HepG2 (cell line): ENCODE data around the gene ADAMTS17. TPM values are rescaled to one million over a fixed set of nuclear protein-coding genes. Genes with fewer than 3 reads are reported as not detected.

Experiments used
- ATAC-seq: fragments of 200-7000 bp; cut with Tn5 transposase; 3 replicates; pipeline ENCODE4 v1.9.1; 2020; ENCODE audit warnings: mild to moderate bottlenecking, moderate library complexity
- BruUV-seq: library from RNA; stranded (reverse); fragments of 400-500 nt; replicated peaks from 2 replicates; lab custom pipeline; 2021; lab: Mats Ljungman, UMichigan
- CTCF ChIA-PET: fragments of 300-600 bp; formaldehyde crosslinking; extraction: SDS; loops from one replicate; lab custom pipeline; 2021; ENCODE audit warnings: low total read pairs, inconsistent platforms, low intra/inter-chr PET ratio; lab: Yijun Ruan, JAX
- POLR2A ChIA-PET: fragments of 350-600 bp; sonication (Branson Sonifier 250); formaldehyde crosslinking; loops from one replicate; lab custom pipeline; 2020; ENCODE audit warnings: antibody characterized with exemption, inconsistent platforms; lab: Yijun Ruan, JAX
- DNase-seq: peaks from one replicate; pipeline ENCODE4 v3.0.0-alpha.2; 2015; ENCODE audit warnings: low spot score
- FAIRE-seq: peaks from 3 replicates; lab custom pipeline; 2011; peaks lifted over from hg19 to GRCh38; lab: Jason Lieb, UNC
- H2AFZ ChIP-seq: one replicate; pipeline ENCODE4 v1.6.1; 2011; ENCODE audit warnings: low read length, inconsistent platforms
- H3K27ac ChIP-seq: fragments of 300-600 bp; 3 replicates; pipeline ENCODE4 v1.8.0; 2011; ENCODE audit warnings: mixed run types, mild to moderate bottlenecking, mixed read lengths, low read length, inconsistent platforms; ENCODE audit not compliant: insufficient read depth; ENCODE audit errors: extremely low read length
- H3K27me3 ChIP-seq, 2 experiments: fragments of 200-600 bp in 1 of 2; 2 replicates in 1 of 2; 3 replicates in 1 of 2; pipeline versions ENCODE4 v1.6.0 to v1.8.0; 2011; ENCODE audit warnings: low read length in 2 of 2, mild to moderate bottlenecking in 2 of 2, moderate library complexity in 2 of 2, inconsistent platforms in 1 of 2; ENCODE audit not compliant: insufficient read depth in 2 of 2, control insufficient read depth in 1 of 2
- H3K36me3 ChIP-seq, 2 experiments: fragments of 200-600 bp in 1 of 2; replicated peaks in 1 of 2; 2 replicates in 1 of 2; 3 replicates in 1 of 2; pipeline versions ENCODE4 v1.5.1 to v1.8.0; 2011; ENCODE audit warnings: low read length in 2 of 2, inconsistent platforms in 1 of 2; ENCODE audit not compliant: insufficient read depth in 2 of 2, control insufficient read depth in 1 of 2
- H3K4me1 ChIP-seq: 2 replicates; pipeline ENCODE4 v1.5.1; 2012; ENCODE audit warnings: low read length, inconsistent platforms; ENCODE audit not compliant: insufficient read depth
- H3K4me2 ChIP-seq: 2 replicates; pipeline ENCODE4 v1.6.0; 2011; ENCODE audit warnings: low read depth, low read length, inconsistent platforms
- H3K4me3 ChIP-seq, 3 experiments: fragments of 200-600 bp in 1 of 3; sonication (generic), shearing (Covaris generic) in 1 of 3; replicated peaks in 1 of 3; 2 replicates each; pipeline ENCODE4 v1.5.1; 2011 to 2016; ENCODE audit warnings: low read length in 3 of 3, inconsistent platforms in 2 of 3, low read depth in 2 of 3, mild to moderate bottlenecking in 2 of 3, control low read depth in 1 of 3, mixed read lengths in 1 of 3; ENCODE audit not compliant: insufficient read depth in 1 of 3
- H3K79me2 ChIP-seq: one replicate; pipeline ENCODE4 v1.6.1; 2011; ENCODE audit warnings: low read length, inconsistent platforms; ENCODE audit not compliant: insufficient read depth
- H3K9ac ChIP-seq: 2 replicates; pipeline ENCODE4 v1.6.0; 2011; ENCODE audit warnings: mild to moderate bottlenecking, low read depth, low read length, inconsistent platforms; ENCODE audit not compliant: insufficient read depth
- H3K9me3 ChIP-seq: 2 replicates; pipeline ENCODE4 v1.5.1; 2012; ENCODE audit warnings: mild to moderate bottlenecking, low read length
- H4K20me1 ChIP-seq: 2 replicates; pipeline ENCODE4 v1.6.0; 2011; ENCODE audit warnings: inconsistent platforms, mild to moderate bottlenecking, low read length, moderate library complexity; ENCODE audit not compliant: insufficient read depth
- GTF3A ChIP-seq: sonication (generic); formaldehyde crosslinking; conservative IDR thresholded peaks from 2 replicates; pipeline ENCODE4 v1.4.0; 2020; ENCODE audit warnings: mild to moderate bottlenecking, missing genetic modification reagents
- MYPOP ChIP-seq: sonication (generic); formaldehyde crosslinking; IDR thresholded peaks from 2 replicates; pipeline ENCODE4 v1.8.1; 2023; ENCODE audit warnings: mild to moderate bottlenecking, moderate library complexity, missing genetic modification reagents
- SCMH1 ChIP-seq: sonication (generic); formaldehyde crosslinking; IDR thresholded peaks from 2 replicates; pipeline ENCODE4 v1.9.0; 2021; ENCODE audit warnings: missing genetic modification reagents, mild to moderate bottlenecking, borderline replicate concordance
- SPEN ChIP-seq: sonication (generic); formaldehyde crosslinking; IDR thresholded peaks from 2 replicates; pipeline ENCODE4 v1.5.1; 2020; ENCODE audit warnings: low read depth, mild to moderate bottlenecking, missing genetic modification reagents
- TBP ChIP-seq: sonication (generic); formaldehyde crosslinking; IDR thresholded peaks from 2 replicates; pipeline ENCODE4 v1.5.0; 2020; ENCODE audit warnings: missing genetic modification reagents
- ZFP1 ChIP-seq: IDR thresholded peaks from 2 replicates; pipeline ENCODE4 v1.6.1; 2016
- ZNF788 ChIP-seq: sonication (generic); formaldehyde crosslinking; IDR thresholded peaks from 2 replicates; pipeline ENCODE4 v1.5.0; 2020; ENCODE audit warnings: mild to moderate bottlenecking, missing genetic modification reagents, borderline replicate concordance
- WGBS: methylation state at CpG from one replicate; pipeline ENCODE4 v1.1.6; 2017; ENCODE audit warnings: low lambda C conversion rate; 5-methylcytosine and 5-hydroxymethylcytosine counted together
- in situ Hi-C: cut with HindIII; loops from 2 replicates; pipeline ENCODE4 v1.10.0; 2017; ENCODE audit warnings: low pct_unique_long_range_greater_than_20kb; ENCODE audit not compliant: extremely low pct_ligation_motif_present
- intact Hi-C: fragments of 100-400 bp; cut with micrococcal nuclease; formaldehyde crosslinking; loops from one replicate; pipeline ENCODE4 v1.10.0; 2022; ENCODE audit not compliant: unreplicated experiment
- polyA plus RNA-seq, 8 experiments: library from polyadenylated mRNA; depleted of rRNA in 3 of 8; stranded (reverse) in 7 of 8; unstranded in 1 of 8; fragments of >200 nt; fragmentation: Illumina TruSeq in 4 of 8; extraction: Trizol in 4 of 8; gene quantifications; 2 replicates each; pipeline versions ENCODE4 v1.2.1 to v1.2.3, GENCODE V29; 2011 to 2016; ENCODE audit warnings: low read depth in 4 of 8, missing spikeins in 1 of 8, mixed read lengths in 1 of 8; ENCODE audit not compliant: insufficient read depth in 1 of 8
- total RNA-seq, 5 experiments: library from RNA; depleted of rRNA; stranded (reverse); fragments of >200 nt; fragmentation: Illumina TruSeq; extraction: Trizol; gene quantifications; 2 replicates each; pipeline ENCODE4 v1.2.3, GENCODE V29; 2016; ENCODE audit warnings: low read depth in 1 of 5
- TF ChIP-seq, protein P1 (sequence below): sonication (generic); formaldehyde crosslinking; IDR thresholded peaks from 2 replicates; pipeline ENCODE4 v1.8.1; 2022; ENCODE audit warnings: low read depth, mild to moderate bottlenecking, missing genetic modification reagents
- TF ChIP-seq, protein P2 (sequence below): sonication (generic); formaldehyde crosslinking; IDR thresholded peaks from 2 replicates; pipeline ENCODE4 v1.5.0; 2020; ENCODE audit warnings: mild to moderate bottlenecking, missing genetic modification reagents
- TF ChIP-seq, protein P3 (sequence below), 2 experiments: sonication (generic) in 1 of 2; formaldehyde crosslinking in 1 of 2; IDR thresholded peaks; 2 replicates each; pipeline versions ENCODE4 v1.5.1 to v1.6.1; 2011 to 2020; ENCODE audit warnings: borderline replicate concordance in 1 of 2, low read depth in 1 of 2, low read length in 1 of 2, mild to moderate bottlenecking in 1 of 2, missing genetic modification reagents in 1 of 2, moderate library complexity in 1 of 2

The ADAMTS17 gene
- total and polyA plus RNA-seq, 2 of the 13 experiments (the other 11 are each of a cell fraction or from before 2014, with no cell fraction given): 0.02 to 0.04 TPM

DNA sequence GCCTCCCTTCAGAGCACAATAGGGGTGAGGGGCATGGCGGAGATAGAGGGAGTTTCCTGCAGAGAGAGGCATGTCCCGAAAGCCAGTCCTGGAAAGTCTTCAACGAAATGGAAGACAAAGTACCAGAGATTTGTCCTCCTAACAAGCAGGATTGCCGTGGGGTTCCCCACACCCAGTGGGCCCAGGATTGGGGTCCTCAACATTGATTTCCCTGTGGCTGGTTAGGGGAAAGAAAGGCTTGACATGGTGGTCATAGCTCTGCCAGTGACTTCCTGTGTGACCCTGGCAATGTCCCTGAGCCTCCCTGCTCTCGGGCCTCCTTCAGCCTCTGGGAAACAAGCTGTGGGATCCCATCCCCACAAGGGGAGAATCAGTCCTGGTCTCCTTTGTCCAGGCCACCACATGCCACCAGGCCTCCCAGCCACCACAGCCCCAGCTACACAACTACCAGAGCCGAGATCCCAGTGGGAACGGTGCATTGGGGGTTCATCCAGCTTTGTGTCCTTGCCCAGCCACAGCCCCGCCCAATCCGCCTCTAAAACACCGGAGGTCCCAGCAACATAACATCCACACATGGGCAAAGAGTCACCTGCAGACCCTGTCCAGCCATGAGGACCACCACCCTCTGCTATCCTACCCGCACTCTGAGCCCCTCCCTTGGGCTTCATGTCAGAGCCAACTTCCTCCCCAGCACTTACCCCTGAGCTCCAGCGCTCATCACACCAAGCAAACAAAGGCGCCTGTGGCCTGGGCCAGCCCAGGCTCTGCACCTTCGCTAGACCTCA is 63.0 kb downstream of the ADAMTS17 start:
- CTCF ChIA-PET: no interaction called here
- TF ChIP-seq ZFP1 (CRISPR knock-in tag) (no peak), ZNF788 (CRISPR knock-in tag) (no peak), TBP (CRISPR knock-in tag) (no peak), MYPOP (CRISPR knock-in tag) (no peak), SPEN (CRISPR knock-in tag) (no peak), SCMH1 (CRISPR knock-in tag) (no peak), GTF3A (no peak)
- TF ChIP-seq, protein P1, sequence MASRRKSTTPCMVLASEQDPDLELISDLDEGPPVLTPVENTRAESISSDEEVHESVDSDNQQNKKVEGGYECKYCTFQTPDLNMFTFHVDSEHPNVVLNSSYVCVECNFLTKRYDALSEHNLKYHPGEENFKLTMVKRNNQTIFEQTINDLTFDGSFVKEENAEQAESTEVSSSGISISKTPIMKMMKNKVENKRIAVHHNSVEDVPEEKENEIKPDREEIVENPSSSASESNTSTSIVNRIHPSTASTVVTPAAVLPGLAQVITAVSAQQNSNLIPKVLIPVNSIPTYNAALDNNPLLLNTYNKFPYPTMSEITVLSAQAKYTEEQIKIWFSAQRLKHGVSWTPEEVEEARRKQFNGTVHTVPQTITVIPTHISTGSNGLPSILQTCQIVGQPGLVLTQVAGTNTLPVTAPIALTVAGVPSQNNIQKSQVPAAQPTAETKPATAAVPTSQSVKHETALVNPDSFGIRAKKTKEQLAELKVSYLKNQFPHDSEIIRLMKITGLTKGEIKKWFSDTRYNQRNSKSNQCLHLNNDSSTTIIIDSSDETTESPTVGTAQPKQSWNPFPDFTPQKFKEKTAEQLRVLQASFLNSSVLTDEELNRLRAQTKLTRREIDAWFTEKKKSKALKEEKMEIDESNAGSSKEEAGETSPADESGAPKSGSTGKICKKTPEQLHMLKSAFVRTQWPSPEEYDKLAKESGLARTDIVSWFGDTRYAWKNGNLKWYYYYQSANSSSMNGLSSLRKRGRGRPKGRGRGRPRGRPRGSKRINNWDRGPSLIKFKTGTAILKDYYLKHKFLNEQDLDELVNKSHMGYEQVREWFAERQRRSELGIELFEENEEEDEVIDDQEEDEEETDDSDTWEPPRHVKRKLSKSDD (CRISPR knock-in tag): no peak
- TF ChIP-seq, protein P2, sequence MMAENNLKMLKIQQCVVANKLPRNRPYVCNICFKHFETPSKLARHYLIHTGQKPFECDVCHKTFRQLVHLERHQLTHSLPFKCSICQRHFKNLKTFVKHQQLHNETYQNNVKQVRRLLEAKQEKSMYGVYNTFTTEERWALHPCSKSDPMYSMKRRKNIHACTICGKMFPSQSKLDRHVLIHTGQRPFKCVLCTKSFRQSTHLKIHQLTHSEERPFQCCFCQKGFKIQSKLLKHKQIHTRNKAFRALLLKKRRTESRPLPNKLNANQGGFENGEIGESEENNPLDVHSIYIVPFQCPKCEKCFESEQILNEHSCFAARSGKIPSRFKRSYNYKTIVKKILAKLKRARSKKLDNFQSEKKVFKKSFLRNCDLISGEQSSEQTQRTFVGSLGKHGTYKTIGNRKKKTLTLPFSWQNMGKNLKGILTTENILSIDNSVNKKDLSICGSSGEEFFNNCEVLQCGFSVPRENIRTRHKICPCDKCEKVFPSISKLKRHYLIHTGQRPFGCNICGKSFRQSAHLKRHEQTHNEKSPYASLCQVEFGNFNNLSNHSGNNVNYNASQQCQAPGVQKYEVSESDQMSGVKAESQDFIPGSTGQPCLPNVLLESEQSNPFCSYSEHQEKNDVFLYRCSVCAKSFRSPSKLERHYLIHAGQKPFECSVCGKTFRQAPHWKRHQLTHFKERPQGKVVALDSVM: no peak
- TF ChIP-seq, protein P3, sequence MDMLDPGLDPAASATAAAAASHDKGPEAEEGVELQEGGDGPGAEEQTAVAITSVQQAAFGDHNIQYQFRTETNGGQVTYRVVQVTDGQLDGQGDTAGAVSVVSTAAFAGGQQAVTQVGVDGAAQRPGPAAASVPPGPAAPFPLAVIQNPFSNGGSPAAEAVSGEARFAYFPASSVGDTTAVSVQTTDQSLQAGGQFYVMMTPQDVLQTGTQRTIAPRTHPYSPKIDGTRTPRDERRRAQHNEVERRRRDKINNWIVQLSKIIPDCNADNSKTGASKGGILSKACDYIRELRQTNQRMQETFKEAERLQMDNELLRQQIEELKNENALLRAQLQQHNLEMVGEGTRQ (IDR thresholded peaks at IDR 0.05; ENCODE audit: low read depth, low read length): no peak
- TF ChIP-seq, protein P3 (CRISPR knock-in tag; IDR thresholded peaks at IDR 0.05; ENCODE audit: borderline replicate concordance): no peak

More for the DNA sequence above, 63.0 kb downstream of the ADAMTS17 start:
- ATAC-seq (no peak; the same call in 2 of the 3 replicates), DNase-seq (no peak), FAIRE-seq (no peak)
- WGBS: 60% methylated on average over 5 of the region's 14 CpGs
- no peaks in the 10 kb centered on the region for H3K27me3 ChIP-seq
- H3K4me1 ChIP-seq: no peaks in the 10 kb centered on the region
- no peak overlapping the region for H3K4me2 ChIP-seq
- in situ Hi-C loops (no loop called here), intact Hi-C loops (no loop called here)
- H4K20me1 ChIP-seq: no peaks in the 10 kb centered on the region
- no peak overlapping the region for H3K9ac ChIP-seq
- no peak overlapping the region for H3K4me3 ChIP-seq
- POLR2A ChIA-PET: no interaction called here
- no peak overlapping the region for H2AFZ ChIP-seq
- no peak overlapping the region for H3K27ac ChIP-seq
- BruUV-seq: no TSS peak
- no peaks in the 10 kb centered on the region for H3K36me3 ChIP-seq
- no peaks in the 10 kb centered on the region for H3K9me3 ChIP-seq
- H3K79me2 ChIP-seq: no peaks in the 10 kb centered on the region
